ENCODE results near the gene KCNMA1. TPM values are rescaled to one million over a fixed set of nuclear protein-coding genes. Genes with fewer than 3 reads are reported as not detected.

The KCNMA1 gene
- total and polyA plus RNA-seq, 2 donors from 2014 or later = 4.2 to 8.9 TPM

- FAIRE-seq = no peak
- Histone ChIP-seq H3K36me3 (ENCODE audit: control insufficient read depth in 2 of 3, insufficient read depth in 3 of 3, low read length in 3 of 3) (no peaks in the 10 kb centered on the region), H3K4me3 (ENCODE audit: low read length in 3 of 3) (no peak overlapping the region), H3K27me3 (ENCODE audit: control insufficient read depth, insufficient read depth, low read length) (no peaks in the 10 kb centered on the region), H3K9me3 (ENCODE audit: control insufficient read depth in 2 of 3, insufficient read depth in 1 of 3, low read length in 3 of 3) (no peaks in the 10 kb centered on the region), H3K27ac (ENCODE audit: low read depth in 2 of 2, low read length in 2 of 2) (no peak overlapping the region), H3K4me1 (ENCODE audit: control insufficient read depth in 2 of 3, insufficient read depth in 2 of 3, low read depth in 1 of 3, low read length in 3 of 3) (no peaks in the 10 kb centered on the region), H3K9ac (ENCODE audit: low read length in 3 of 3) (no peak overlapping the region)
- no peak for TF ChIP-seq CTCF (IDR thresholded peaks at IDR 0.05; ENCODE audit: borderline replicate concordance, extremely low read depth, insufficient read depth)
- DNase-seq = no peak
- intact Hi-C loops (cut with DNase I) = no loop called here
These were observed 233.8 kb downstream of the KCNMA1 start for GRCh38 chr10:77403761-77404160.

GRCh38 chr10:77401683-77402082 lies 235.9 kb downstream of the KCNMA1 start:
- no peak for FAIRE-seq

GRCh38 chr10:77400033-77400432 lies 237.6 kb downstream of the KCNMA1 start:
- TF ChIP-seq CTCF (IDR thresholded peaks at IDR 0.05; ENCODE audit: borderline replicate concordance, extremely low read depth, insufficient read depth) = no peak
- DNase-seq (no peak), FAIRE-seq (no peak)
- Histone ChIP-seq H3K27me3 (ENCODE audit: control insufficient read depth, insufficient read depth, low read length) (no peaks in the 10 kb centered on the region), H3K4me3 (ENCODE audit: low read length in 3 of 3) (no peak overlapping the region), H3K4me1 (ENCODE audit: control insufficient read depth in 2 of 3, insufficient read depth in 2 of 3, low read depth in 1 of 3, low read length in 3 of 3) (no peaks in the 10 kb centered on the region), H3K9ac (ENCODE audit: low read length in 3 of 3) (no peak overlapping the region), H3K27ac (ENCODE audit: low read depth in 2 of 2, low read length in 2 of 2) (no peak overlapping the region), H3K36me3 (ENCODE audit: control insufficient read depth in 2 of 3, insufficient read depth in 3 of 3, low read length in 3 of 3) (no peaks in the 10 kb centered on the region), H3K9me3 (ENCODE audit: control insufficient read depth in 2 of 3, insufficient read depth in 1 of 3, low read length in 3 of 3) (no peaks in the 10 kb centered on the region)
- intact Hi-C loops (cut with DNase I) = no loop called here

More at GRCh38 chr10:77401683-77402082, 235.9 kb downstream of the KCNMA1 start:
- no peaks in the 10 kb centered on the region for H3K4me1 ChIP-seq (ENCODE audit: control insufficient read depth in 2 of 3, insufficient read depth in 2 of 3, low read depth in 1 of 3, low read length in 3 of 3)
- H3K4me3 ChIP-seq (ENCODE audit: low read length in 3 of 3) = no peak overlapping the region
- no peaks in the 10 kb centered on the region for H3K9me3 ChIP-seq (ENCODE audit: control insufficient read depth in 2 of 3, insufficient read depth in 1 of 3, low read length in 3 of 3)
- no peak overlapping the region for H3K27ac ChIP-seq (ENCODE audit: low read depth in 2 of 2, low read length in 2 of 2)
- DNase-seq = no peak
- H3K9ac ChIP-seq (ENCODE audit: low read length in 3 of 3) = no peak overlapping the region
- no peaks in the 10 kb centered on the region for H3K27me3 ChIP-seq (ENCODE audit: control insufficient read depth, insufficient read depth, low read length)
- no peaks in the 10 kb centered on the region for H3K36me3 ChIP-seq (ENCODE audit: control insufficient read depth in 2 of 3, insufficient read depth in 3 of 3, low read length in 3 of 3)
- intact Hi-C loops (cut with DNase I) = no loop called here
- no peak for TF ChIP-seq CTCF (IDR thresholded peaks at IDR 0.05; ENCODE audit: borderline replicate concordance, extremely low read depth, insufficient read depth)

Measured in kidney (tissue), 14 donors.